ENCODE results near the gene DEFB124. TPM values are rescaled to one million over a fixed set of nuclear protein-coding genes. Genes with fewer than 3 reads are reported as not detected.

The DEFB124 gene
- total RNA-seq, 1 experiment from 2014 or later, result not detected

DNA sequence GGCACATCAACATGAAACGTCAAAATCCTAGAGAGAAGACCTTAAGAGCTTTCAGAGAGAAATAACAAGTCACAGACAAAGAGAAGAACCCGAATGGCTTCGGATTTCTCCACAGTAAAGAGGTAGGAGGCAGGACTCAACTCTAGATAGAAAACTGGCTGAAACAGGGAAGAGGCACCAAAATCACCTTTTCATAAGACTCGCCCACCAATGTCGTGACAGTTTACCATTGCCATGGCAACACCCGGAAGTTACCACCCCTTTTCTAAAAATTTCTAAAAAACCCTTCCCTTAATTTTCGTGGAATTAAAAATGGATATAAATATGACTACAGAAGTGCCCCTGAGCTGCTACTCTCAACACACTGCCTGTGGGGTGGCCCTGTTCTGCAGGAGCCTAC is 56.6 kb downstream of the DEFB124 start:
- no peaks in the 10 kb centered on the region for H3K4me1 Mint-ChIP-seq (ENCODE audit: insufficient read depth, unreplicated experiment)
- intact Hi-C loops (cut with micrococcal nuclease), result no loop called here
- no peak for DNase-seq (ENCODE audit: unreplicated experiment)
- H3K9me3 Mint-ChIP-seq (ENCODE audit: unreplicated experiment), result no peaks in the 10 kb centered on the region
- no TSS peak for BruUV-seq (replicated peaks)
- H3K27me3 Mint-ChIP-seq (ENCODE audit: insufficient read depth, unreplicated experiment), result peaks cover 50% of the 10 kb centered on the region
- no peaks in the 10 kb centered on the region for H3K36me3 Mint-ChIP-seq (ENCODE audit: insufficient read depth, unreplicated experiment)
- no peak for TF ChIP-seq CTCF (IDR thresholded peaks at IDR 0.05; ENCODE audit: unreplicated experiment)
- no peak overlapping the region for H3K4me3 Mint-ChIP-seq (ENCODE audit: unreplicated experiment)
- ChIA-PET CTCF (interaction anchor here (0.8 to 1.1 kb wide), 2 partner anchors 10 to 24 kb away, joined by 3 read pairs; no protein-coding TSS in a partner anchor), POLR2A (no interaction called here)
- H3K27ac Mint-ChIP-seq (ENCODE audit: low read depth, unreplicated experiment), result no peak overlapping the region

DNA sequence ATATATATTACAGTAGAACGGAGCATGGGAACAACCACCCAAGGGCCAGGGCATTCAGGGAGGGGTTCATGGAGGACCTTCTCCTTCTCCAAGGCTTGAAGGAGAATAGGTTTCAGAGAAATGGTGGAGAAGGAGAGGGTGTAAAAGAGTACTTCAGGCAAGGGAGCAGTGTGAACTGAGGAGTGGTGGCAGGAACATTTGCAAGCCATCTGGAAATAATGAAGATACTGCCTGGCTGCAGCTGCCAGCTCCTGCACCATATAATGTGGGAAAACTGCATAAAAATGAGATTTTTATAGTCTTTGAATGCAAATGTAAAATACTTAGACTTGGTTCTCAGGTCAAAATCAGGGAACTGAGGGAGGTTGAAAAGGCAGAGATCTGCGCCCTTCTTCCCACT is 59.3 kb downstream of the DEFB124 start:
- Mint-ChIP-seq H3K27me3 (ENCODE audit: insufficient read depth, unreplicated experiment) (peaks cover 51% of the 10 kb centered on the region), H3K36me3 (ENCODE audit: insufficient read depth, unreplicated experiment) (no peaks in the 10 kb centered on the region), H3K27ac (ENCODE audit: low read depth, unreplicated experiment) (no peak overlapping the region), H3K4me1 (ENCODE audit: insufficient read depth, unreplicated experiment) (no peaks in the 10 kb centered on the region), H3K4me3 (ENCODE audit: unreplicated experiment) (no peak overlapping the region), H3K9me3 (ENCODE audit: unreplicated experiment) (no peaks in the 10 kb centered on the region)
- no TSS peak for BruUV-seq (replicated peaks)
- no peak for TF ChIP-seq CTCF (IDR thresholded peaks at IDR 0.05; ENCODE audit: unreplicated experiment)
- intact Hi-C loops (cut with micrococcal nuclease), result no loop called here
- POLR2A ChIA-PET, result no interaction called here
- CTCF ChIA-PET, result interaction anchor here (0.7 to 5.1 kb wide), 4 partner anchors 8 to 142 kb away, joined by 3 to 95 read pairs (median 18); no protein-coding TSS in a partner anchor
- DNase-seq (ENCODE audit: unreplicated experiment), result no peak

Other genes starting within 250 kb of the DEFB124 start
- gene DEFB115, start 217.5 kb downstream of the DEFB124 start, total RNA-seq (2022), result not detected in 2 replicates
- not detected in 2 replicates for gene DEFB116, start 166.5 kb downstream of the DEFB124 start, total RNA-seq (2022)
- not detected in 2 replicates for gene DEFB118, start 106.5 kb downstream of the DEFB124 start, total RNA-seq (2022)
- not detected in 2 replicates for gene DEFB119, start 84.5 kb downstream of the DEFB124 start, total RNA-seq (2022)
- gene DEFB121, start 68.9 kb downstream of the DEFB124 start, total RNA-seq (2022), result not detected in 2 replicates
- not detected in 2 replicates for gene DEFB123, start 34.5 kb downstream of the DEFB124 start, total RNA-seq (2022)
- gene REM1, start 161 bp upstream of the DEFB124 start, total RNA-seq (2022), result not detected in 2 replicates
- 276 and 338 TPM in 2 replicates for gene HM13, start 39.3 kb upstream of the DEFB124 start, total RNA-seq (2022)
- 35.7 and 38.4 TPM in 2 replicates for gene ID1, start 130.2 kb upstream of the DEFB124 start, total RNA-seq (2022)
- not detected in 2 replicates for gene COX4I2, start 162.8 kb upstream of the DEFB124 start, total RNA-seq (2022)
- 139 and 156 TPM in 2 replicates for gene BCL2L1, start 247.7 kb upstream of the DEFB124 start, total RNA-seq (2022)

Measured in MCF 10A (cell line).